Prostate gland (tissue), 2 donors: ENCODE results near the gene YARS2. TPM values are rescaled to one million over a fixed set of nuclear protein-coding genes. Genes with fewer than 3 reads are reported as not detected.

Experiments
- DNase-seq: peaks from one replicate; pipeline ENCODE4 v3.0.0-alpha.2; 2019; ENCODE audit warnings: low spot score
- H3K27ac ChIP-seq, 2 donors: fragments of 200-600 bp; sonication (generic); 2 replicates each; pipeline ENCODE4 v1.5.1; 2017 to 2019
- H3K27me3 ChIP-seq: fragments of 200-600 bp; sonication (generic); replicated peaks from 2 replicates; pipeline ENCODE4 v1.5.1; 2019; ENCODE audit not compliant: insufficient read depth
- H3K36me3 ChIP-seq, 2 donors: fragments of 200-600 bp; sonication (generic); 1 replicate in 1 of 2; 2 replicates in 1 of 2; pipeline versions ENCODE4 v1.5.1 to v1.8.1; 2017 to 2019
- H3K4me1 ChIP-seq: fragments of 200-600 bp; sonication (generic); replicated peaks from 2 replicates; pipeline ENCODE4 v1.5.1; 2019
- H3K4me3 ChIP-seq, 2 donors: fragments of 200-600 bp; sonication (generic); 2 replicates each; pipeline ENCODE4 v1.5.1; 2017 to 2019
- H3K9me3 ChIP-seq: fragments of 200-600 bp; sonication (generic); 2 replicates; pipeline ENCODE4 v1.5.1; 2017
- POLR2A ChIP-seq: fragments of 450-650 bp; IDR thresholded peaks from one replicate; pipeline ENCODE4 v1.6.1; 2016; ENCODE audit warnings: antibody characterized with exemption, mild to moderate bottlenecking
- POLR2AphosphoS5 ChIP-seq: sonication (generic); formaldehyde crosslinking; IDR thresholded peaks from one replicate; pipeline ENCODE4 v1.6.1; 2017; ENCODE audit warnings: antibody characterized with exemption
- WGBS: methylation state at CpG from one replicate; pipeline ENCODE4 v1.1.5; 2018; 5-methylcytosine and 5-hydroxymethylcytosine counted together
- intact Hi-C: fragments of 100-400 bp; cut with DNase I; formaldehyde crosslinking; loops from one replicate; pipeline ENCODE4 v1.14.2; 2022
- total RNA-seq, 2 donors: library from RNA; depleted of rRNA; stranded (reverse); fragments of >200 nt; gene quantifications; one replicate each; pipeline ENCODE4 v1.1.0, GENCODE V29; 2016
- TF ChIP-seq, protein P1 (sequence below), 4 experiments: fragments of 200-600 bp in 2 of 4; fragments of 450-650 bp in 2 of 4; sonication (generic) in 2 of 4; IDR thresholded peaks; 1 replicate in 3 of 4; 2 replicates in 1 of 4; pipeline ENCODE4 v1.5.1; 2016 to 2019; ENCODE audit warnings: antibody characterized with exemption in 4 of 4, mild to moderate bottlenecking in 2 of 4, moderate library complexity in 2 of 4

YARS2 gene
- total RNA-seq, 2 donors from 2014 or later, result 19.2 to 26.2 TPM

DNA sequence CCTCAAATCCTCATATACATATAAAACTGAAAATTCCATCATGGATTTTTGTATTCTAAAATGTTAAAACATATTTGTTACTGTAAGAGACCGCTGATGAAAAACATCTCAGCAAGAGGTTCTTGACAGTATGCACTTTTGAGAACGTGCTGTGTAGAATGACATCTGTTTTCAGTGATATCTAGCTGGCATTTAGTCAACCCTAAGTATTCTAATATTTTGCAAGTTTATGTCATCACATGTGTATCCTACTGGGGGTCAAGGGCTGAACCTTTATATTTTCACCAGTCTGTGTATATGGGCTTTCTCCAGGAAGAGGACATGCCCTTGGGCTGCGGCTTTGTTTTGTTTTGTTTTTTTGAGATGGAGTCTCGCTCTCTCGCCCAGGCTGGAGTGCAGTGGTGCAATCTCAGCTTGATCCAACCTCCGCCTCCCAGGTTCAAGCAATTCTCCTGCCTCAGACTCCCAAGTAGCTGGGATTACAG is 22.0 kb upstream of the YARS2 start:
- intact Hi-C loops, result no loop called here
- H3K4me1 ChIP-seq, result no peaks in the 10 kb centered on the region
- H3K27ac ChIP-seq, result no peak overlapping the region
- no peak overlapping the region for H3K4me3 ChIP-seq
- WGBS, result 81% methylated on average over 6 of the region's 6 CpGs
- no peaks in the 10 kb centered on the region for H3K36me3 ChIP-seq
- no peak for DNase-seq
- no peaks in the 10 kb centered on the region for H3K27me3 ChIP-seq
- TF ChIP-seq POLR2AphosphoS5 (no peak), POLR2A (no peak)
- TF ChIP-seq, protein P1, sequence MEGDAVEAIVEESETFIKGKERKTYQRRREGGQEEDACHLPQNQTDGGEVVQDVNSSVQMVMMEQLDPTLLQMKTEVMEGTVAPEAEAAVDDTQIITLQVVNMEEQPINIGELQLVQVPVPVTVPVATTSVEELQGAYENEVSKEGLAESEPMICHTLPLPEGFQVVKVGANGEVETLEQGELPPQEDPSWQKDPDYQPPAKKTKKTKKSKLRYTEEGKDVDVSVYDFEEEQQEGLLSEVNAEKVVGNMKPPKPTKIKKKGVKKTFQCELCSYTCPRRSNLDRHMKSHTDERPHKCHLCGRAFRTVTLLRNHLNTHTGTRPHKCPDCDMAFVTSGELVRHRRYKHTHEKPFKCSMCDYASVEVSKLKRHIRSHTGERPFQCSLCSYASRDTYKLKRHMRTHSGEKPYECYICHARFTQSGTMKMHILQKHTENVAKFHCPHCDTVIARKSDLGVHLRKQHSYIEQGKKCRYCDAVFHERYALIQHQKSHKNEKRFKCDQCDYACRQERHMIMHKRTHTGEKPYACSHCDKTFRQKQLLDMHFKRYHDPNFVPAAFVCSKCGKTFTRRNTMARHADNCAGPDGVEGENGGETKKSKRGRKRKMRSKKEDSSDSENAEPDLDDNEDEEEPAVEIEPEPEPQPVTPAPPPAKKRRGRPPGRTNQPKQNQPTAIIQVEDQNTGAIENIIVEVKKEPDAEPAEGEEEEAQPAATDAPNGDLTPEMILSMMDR (IDR thresholded peaks at IDR 0.05), result no peak
- no peaks in the 10 kb centered on the region for H3K9me3 ChIP-seq

DNA sequence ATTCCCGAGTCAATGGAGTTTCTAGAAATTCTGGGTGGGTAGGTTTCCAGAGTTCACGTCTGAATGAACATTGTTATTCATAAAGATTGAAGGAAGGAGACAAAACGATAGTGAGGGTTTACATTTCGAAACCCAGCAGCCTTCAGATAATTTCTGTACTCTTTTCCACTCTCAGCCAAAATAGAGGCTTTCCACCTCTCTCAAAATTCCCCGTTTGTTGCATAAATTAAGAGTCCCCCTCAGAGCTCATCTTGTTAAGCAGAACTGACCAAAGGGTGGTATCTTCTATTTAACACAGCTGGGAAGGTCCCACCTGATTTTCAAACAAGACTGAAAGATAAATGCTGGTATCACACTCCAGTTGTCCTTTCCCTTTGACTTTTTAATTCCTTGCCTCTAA is 21.5 kb upstream of the YARS2 start:
- Histone ChIP-seq H3K4me1 (no peaks in the 10 kb centered on the region), H3K4me3 (no peak overlapping the region), H3K9me3 (no peaks in the 10 kb centered on the region), H3K36me3 (no peaks in the 10 kb centered on the region), H3K27ac (no peak overlapping the region), H3K27me3 (no peaks in the 10 kb centered on the region)
- intact Hi-C loops, result no loop called here
- DNase-seq, result no peak
- TF ChIP-seq, protein P1 (IDR thresholded peaks at IDR 0.05), result no peak
- TF ChIP-seq POLR2AphosphoS5, result no peak
- TF ChIP-seq POLR2A, result no peak
- 66% methylated on average over 5 of the region's 5 CpGs for WGBS

DNA sequence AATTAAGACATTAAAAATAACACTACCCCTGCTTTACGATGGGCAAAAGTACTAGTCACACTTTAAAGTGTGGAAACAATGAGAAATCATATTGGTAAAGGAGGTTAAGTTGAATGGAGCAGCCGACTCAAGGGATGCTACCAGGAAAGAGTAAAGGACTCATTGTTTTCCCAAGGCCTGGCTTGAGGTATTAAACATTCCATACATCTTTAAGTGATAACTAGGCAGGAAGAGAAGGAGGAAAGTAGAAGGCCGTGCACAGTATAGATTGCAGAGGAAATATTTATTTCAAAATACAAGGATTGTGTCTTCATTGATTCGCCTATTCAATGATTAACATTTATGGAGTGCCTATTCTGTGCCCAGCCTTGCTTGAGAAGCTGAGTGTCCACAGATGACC is 20.6 kb upstream of the YARS2 start:
- H3K4me1 ChIP-seq, result no peaks in the 10 kb centered on the region
- TF ChIP-seq, protein P1 (IDR thresholded peaks at IDR 0.05), result no peak
- TF ChIP-seq POLR2A, result no peak
- no peak for TF ChIP-seq POLR2AphosphoS5
- H3K36me3 ChIP-seq, result no peaks in the 10 kb centered on the region
- intact Hi-C loops, result no loop called here
- no peaks in the 10 kb centered on the region for H3K27me3 ChIP-seq
- H3K9me3 ChIP-seq, result no peaks in the 10 kb centered on the region
- DNase-seq, result no peak
- 77% methylated on average over 4 of the region's 4 CpGs for WGBS
- no peak overlapping the region for H3K4me3 ChIP-seq
- no peak overlapping the region for H3K27ac ChIP-seq

- Histone ChIP-seq H3K36me3 (no peaks in the 10 kb centered on the region), H3K27me3 (no peaks in the 10 kb centered on the region), H3K27ac (no peak overlapping the region), H3K4me1 (no peaks in the 10 kb centered on the region), H3K9me3 (no peaks in the 10 kb centered on the region), H3K4me3 (no peak overlapping the region)
- DNase-seq, result no peak
- 25% methylated on average over 6 of the region's 6 CpGs for WGBS
- intact Hi-C loops, result no loop called here
- TF ChIP-seq, protein P1 (IDR thresholded peaks at IDR 0.05), result no peak
- TF ChIP-seq POLR2AphosphoS5, result no peak
- TF ChIP-seq POLR2A, result no peak
These were observed 18.0 kb upstream of the YARS2 start for GRCh38 chr12:32773691-32774090.

GRCh38 chr12:32770141-32770540 is 14.4 kb upstream of the YARS2 start:
- TF ChIP-seq, protein P1 (IDR thresholded peaks at IDR 0.05), result no peak
- TF ChIP-seq POLR2A, result no peak
- TF ChIP-seq POLR2AphosphoS5, result no peak
- WGBS, result 29% methylated on average over 1 of the region's 1 CpG
- no peaks in the 10 kb centered on the region for H3K9me3 ChIP-seq
- no peak overlapping the region for H3K27ac ChIP-seq
- intact Hi-C loops, result no loop called here
- H3K27me3 ChIP-seq, result no peaks in the 10 kb centered on the region
- no peaks in the 10 kb centered on the region for H3K4me1 ChIP-seq
- H3K36me3 ChIP-seq, result no peaks in the 10 kb centered on the region
- no peak for DNase-seq
- H3K4me3 ChIP-seq, result no peak overlapping the region
